Measurements from ENCODE around the gene CACNA2D1.
"Not testable (repeated sequence)": the region's sequence is repeated elsewhere in the genome, so short reads cannot be mapped to it uniquely, and the experiment has no call there.

The CACNA2D1 gene

DNA sequence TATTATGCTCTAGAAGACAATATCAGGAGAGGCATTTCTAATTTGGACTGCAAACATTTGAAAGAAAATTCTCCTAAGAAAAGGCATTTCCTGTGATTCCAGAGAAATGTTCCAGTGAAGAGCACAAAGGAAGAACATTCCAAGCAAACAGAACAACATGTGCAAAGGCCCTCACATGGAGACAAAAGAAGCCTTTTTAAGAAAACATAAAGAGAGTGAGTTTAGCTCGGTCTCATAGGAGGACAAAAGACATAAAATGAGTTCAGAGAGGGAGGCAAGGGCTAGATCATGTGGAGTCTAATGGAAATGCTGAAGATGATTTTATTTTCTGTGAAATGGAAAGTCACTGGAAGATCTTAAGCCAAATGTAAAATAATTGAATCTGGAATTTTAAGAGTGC lies 404.0 kb downstream of the CACNA2D1 start:
- DNase-seq (ENCODE audit: low read depth), result no peak

DNA sequence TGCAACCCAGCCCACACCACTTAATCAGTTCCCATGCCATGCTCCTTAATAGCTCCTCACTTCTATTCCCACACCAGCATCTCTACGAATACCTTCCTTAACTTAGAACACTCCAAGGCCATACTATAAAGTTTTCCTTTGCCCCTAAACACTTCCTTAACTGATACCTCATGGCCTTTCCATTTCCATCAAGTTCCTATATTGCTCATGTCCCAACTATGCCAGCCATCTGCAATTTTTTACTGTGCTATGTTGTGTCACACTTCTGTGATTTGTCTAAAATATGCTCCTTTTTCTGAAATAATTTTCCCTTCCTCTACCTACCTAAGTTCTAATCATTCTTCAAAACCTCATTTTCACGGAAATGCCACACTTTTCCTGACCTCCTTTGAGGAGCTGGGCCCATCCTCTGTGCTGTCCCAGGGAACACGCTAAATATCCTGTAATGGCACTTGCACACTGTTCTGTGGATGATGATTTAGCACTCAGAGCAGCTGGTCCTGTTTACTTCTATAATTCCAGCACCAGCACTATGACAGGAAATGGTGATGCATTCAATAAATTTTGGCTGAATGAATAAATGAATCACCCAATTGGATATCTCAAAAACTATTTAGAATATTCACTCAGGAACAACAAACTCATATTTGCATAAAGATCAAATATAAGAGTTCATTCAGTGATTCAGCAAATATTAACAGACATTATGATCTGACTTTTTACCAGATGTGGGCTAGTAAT lies 407.3 kb downstream of the CACNA2D1 start:
- DNase-seq (ENCODE audit: low read depth), result no peak

DNA sequence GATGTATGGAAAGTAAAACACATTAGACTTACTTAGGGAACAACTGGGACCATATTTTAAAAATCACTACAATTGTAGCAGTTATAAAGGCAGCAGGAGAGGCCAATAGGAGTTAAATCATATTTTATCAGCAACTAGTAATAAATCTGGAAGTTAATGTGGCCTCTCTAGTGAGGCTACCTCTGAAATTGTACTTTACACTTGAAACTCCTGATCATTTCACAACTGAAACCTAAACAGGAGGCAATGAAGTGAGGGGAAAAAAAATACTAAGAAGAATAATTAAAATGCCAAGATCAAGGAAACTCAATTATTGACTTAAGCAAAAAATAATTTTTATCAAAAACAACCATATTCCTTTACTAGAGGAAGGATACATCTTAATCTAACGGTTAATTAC lies 408.1 kb downstream of the CACNA2D1 start:
- no peak for DNase-seq (ENCODE audit: low read depth)

DNA sequence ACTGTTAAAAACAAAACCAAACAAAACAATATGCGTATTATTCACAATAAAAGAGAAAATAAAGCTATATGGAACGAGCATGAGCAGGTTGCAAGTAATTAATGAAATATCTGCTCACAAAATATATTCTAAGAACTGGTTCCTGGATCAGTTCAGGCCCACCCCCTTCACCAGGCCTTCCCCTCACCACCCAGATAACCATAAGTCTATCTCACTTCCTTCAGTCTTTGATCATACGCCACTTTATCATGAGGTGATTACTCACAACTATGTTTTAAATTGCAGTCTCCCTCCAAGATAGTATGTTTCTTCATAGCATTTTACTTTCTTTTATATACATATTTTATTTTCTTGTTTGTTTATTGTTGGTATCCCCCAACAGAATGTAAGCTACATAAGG lies 410.7 kb downstream of the CACNA2D1 start:
- no peak for DNase-seq (ENCODE audit: low read depth)

DNA sequence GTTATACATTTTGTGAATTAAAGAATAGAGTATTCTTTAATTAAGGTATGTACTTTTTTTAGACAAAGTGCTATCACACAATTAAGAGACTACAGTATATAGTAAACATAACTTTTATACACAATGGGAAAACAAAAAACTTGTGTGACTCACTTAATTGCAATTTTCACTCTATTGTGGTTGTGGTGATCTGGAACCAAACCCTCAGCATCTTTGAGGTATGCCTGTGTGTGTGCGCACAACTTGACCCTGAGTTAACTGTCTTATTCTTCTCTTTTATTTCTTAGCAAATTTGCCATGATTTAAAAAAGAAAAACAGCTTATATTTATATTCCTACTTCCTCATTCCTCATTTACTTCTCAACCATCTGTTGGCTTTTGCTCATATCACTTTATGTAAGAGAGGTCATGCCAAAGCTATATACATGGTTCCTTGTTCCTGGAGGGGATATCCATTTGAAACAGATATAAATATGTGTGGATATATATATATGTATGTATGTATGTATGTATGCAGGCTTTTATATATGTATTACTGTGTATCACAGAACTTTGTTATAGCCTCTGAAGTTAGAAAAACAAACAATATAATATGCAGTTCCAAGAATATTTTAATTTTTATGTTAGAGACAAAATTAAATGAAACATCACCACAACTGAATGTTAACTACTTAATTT lies 414.2 kb downstream of the CACNA2D1 start:
- no peak for DNase-seq (ENCODE audit: low read depth)

DNA sequence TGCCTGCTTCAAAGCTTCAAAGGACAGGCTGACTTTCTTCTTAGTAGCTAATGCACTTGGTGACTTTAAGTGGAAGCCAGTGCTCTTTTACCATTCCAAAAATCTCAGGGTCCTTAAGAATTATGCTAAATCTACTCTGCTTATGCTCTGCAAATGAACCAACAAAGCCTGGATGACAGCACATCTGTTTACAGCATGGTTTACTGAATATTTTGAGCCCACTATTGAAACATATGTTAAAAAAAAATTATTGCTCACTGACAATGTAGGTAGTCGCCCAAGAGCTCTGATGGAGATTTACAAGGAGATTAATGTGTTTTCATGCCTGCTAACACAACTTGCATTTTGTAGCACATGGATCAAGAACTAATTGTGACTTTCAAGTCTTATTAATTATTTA lies 415.5 kb downstream of the CACNA2D1 start:
- DNase-seq (ENCODE audit: low read depth), result no peak

DNA sequence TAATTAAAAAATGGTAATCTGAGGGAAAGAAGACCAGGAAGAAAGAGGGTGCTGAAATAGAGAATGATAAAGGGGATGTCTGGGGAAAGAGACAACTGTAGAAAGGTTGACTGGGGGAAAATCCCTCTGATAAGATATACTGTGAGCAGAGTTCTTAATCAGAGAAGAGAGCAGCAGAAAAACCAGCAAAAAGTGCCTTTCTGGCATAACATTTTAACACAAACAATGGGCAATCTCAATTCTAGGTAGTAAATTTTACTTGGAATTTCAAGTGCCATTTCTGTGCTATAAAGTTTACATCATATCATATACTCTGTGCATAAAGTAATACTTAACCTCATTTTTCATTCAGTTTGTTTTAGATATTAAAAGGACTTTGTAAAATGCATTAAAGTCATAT lies 421.9 kb downstream of the CACNA2D1 start:
- no peak for DNase-seq (ENCODE audit: low read depth)

DNA sequence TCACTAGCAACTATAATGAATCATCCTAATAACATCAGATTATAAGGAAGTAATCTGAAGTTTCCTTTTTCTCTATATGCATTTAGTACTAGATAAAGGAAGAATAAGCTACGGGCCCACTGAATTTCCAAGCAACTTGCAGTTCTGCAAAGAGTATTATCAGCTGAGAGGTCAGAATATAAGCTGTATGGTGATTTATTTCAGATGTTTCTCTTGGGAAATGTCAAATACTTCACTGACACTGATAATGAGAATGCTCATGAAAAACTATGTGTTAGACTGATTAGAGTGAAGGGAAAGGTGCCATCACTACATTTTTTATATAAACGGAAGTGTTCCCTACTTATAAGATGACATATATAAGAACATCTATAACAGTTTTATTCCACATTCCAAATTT lies 422.5 kb downstream of the CACNA2D1 start:
- no peak for DNase-seq (ENCODE audit: low read depth)

DNA sequence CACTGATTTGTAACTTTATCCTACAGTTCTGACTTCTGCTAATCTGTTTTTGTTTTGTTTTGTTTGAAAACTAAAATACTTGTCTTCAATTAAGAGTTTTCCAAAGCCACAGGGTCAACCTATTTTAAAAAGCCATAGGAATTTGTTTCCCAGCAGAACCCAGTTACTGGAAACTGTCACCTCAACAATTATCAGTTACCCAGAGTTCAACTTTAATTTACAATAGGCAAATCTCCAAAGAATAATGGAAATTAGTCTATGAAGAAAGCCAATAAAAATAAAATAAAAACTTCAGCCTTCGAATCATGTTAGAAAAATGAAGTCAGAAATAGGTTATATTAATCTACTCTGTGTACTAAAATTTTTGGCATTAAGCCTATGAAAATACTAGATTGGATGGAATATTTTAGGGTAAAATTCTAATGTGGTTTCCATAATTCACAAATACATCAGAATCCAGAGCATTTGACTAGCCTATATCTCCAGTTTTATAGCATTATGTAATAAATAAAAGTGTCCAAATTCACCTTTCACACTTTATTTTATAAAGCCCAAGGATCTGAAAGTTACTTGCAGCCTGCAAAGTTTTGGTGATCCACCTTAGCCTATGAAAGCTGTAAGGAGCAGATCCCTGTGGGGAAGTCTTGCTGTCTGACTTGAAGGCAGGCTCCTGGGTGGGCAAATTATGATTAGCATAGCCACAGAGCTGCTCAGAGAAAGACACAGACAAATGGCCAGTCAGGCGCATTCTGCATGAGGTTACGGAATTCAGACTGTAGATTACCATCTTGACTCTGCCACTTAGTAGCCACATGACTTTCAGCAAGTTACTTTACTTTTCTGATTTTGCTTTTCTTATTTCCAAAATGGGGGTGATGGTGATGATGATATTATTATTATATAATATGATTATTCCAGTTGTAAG lies 423.8 kb downstream of the CACNA2D1 start:
- DNase-seq (ENCODE audit: low read depth), result no peak

DNA sequence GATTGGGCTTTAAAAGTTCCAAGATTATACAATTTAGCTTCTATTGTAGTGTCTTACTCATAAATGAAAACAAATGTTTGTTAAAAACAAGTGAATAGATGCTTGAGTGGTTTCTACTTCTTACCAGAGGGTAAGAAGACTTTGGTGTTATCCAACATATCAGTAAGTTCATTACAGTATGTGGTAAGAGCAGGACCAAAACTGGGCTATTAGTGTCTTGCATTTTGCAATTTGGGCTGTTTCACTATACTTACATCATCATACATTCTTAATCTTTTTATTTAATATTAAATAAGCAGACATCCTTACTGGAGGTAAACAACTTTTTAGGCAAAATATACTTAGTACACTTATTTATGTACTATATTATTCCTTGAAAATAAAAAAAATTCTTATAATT lies 425.4 kb downstream of the CACNA2D1 start:
- no peak for DNase-seq (ENCODE audit: low read depth)

DNA sequence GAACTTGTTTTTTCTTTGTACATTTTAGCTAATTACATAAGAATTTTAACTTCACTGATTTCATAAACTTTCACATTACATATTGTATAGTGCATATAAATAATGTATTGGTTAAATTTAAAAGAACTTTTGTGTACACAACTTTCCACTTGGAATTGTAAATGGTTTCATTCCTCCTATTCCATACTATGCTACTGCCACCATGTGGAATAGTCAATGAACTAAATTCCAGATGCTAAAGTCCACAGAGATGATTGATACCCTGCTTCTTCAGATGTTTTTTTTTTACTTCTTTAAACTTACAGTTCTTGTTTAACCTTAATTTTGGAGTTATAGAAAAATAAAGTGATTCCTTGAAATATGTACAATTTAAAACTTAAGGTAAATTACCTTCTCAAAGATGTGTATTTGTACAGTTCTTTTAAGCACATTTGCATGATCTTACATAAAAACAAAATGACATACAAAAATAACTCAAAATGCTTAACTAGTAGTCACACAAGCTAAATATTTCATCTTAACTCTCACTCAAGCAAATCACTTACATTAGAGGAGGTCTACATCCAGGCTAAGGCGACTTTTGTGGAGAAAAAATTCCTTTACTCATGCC lies 426.1 kb downstream of the CACNA2D1 start:
- DNase-seq (ENCODE audit: low read depth), result no peak

DNA sequence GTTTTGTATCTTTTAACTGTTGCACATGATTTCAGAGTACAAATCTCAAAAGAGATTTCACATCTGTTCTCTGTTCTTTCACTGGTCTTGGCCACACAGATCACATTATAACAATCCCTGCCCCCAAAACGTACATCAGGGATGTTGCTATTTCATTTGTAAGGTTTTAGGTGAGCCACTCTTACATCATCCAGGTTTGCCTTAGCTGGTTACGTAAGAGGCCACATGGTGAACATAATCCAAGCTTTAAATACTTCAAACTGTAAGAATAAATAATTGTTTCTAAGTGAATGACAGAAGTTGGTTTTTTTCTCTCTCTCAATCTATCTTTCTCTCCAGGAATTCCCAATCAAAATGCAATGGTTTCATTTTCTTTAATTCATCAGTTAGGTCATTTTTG lies 427.8 kb downstream of the CACNA2D1 start:
- DNase-seq (ENCODE audit: low read depth), result no peak

DNA sequence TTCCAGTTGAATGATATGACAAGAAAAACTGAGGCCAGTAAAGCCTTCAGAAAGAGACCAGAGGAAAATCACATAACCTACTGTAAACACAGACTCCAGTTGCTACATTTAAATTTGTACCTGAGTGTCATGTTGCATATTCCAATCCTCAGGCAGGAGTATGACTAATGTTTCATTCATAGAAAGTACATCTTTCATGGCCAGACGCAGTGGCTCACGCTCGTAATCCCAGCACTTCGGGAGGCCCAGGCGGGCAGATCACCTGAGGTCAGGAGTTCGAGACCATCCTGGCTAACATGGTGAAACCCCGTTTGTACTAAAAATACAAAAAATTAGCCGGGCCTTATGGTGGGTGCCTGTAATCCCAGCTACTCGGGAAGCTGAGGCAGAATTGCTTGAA lies 429.0 kb downstream of the CACNA2D1 start:
- DNase-seq (ENCODE audit: low read depth), result not testable (repeated sequence)

DNA sequence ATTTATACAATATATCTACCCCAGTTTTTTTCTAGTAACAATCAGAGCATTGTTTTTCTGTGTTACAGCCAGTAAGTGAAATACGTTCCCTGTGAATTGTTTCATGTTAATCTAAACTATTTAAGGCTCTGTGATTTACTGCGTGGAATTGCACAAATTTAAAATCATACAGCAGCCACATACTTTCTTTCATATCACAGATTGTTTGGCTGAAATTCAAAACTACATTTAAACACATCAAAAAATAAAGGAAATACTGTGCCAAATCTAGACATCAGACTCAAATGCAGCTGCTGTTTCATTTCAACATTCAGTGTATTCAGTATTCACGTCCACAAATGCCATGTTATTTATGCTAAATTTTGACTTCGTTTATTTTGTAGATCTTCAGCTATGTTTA lies 431.1 kb downstream of the CACNA2D1 start:
- no peak for DNase-seq (ENCODE audit: low read depth)

DNA sequence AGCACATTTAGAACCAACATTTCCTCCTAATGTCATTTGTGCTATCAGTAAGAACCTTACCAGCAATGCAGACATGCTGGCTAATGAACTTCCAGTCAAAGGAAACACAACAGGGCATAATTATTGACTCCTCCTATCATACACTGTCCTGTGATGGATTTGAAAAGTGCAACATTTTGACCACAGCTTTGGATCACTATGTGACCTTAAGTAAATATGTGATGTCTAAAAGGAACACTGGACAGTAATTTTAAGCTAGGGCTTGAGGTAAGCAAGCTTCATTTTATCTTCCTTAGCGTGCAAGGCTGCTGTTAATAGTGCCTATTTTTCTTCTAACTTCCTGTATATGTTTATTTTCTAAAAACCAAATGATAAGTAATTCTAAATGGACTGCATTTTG lies 433.2 kb downstream of the CACNA2D1 start:
- DNase-seq (ENCODE audit: low read depth), result no peak

DNA sequence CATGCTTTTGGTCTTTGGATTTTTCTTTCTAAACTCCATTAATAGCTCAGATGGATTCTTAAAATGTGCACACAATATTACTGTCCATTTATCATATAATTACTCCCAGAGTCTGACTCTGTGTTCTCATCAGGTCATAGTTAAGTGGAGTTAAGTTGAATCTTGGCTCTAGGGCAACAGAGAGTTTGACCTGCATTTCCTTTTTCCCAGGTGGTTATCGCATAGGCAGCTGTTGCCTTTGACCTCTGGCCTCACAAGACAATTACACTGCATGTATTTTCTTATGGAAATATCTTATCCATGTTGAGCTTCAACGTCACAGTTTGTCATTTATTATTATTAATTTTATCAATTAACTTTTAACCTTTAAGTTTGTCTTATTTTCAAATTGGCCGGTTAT lies 436.3 kb downstream of the CACNA2D1 start:
- DNase-seq (ENCODE audit: low read depth), result no peak

DNA sequence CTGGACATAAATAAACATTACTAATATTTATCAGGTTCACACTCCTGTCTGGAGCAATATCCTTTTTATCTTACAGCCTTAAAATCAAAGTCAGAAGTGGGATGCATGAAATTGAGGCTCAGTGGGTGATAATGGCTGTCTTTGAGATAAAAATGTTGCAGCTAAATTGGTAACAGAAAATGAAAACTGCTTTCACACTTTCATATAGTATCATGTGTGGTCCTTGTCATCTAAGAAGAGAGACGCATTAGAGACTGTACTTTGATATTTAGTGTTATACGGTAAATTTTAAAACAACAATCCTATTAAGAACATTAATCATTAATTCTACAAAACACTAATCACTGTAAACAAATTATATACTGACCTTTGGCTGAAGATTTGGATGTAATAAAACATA lies 438.5 kb downstream of the CACNA2D1 start:
- no peak for DNase-seq (ENCODE audit: low read depth)

DNA sequence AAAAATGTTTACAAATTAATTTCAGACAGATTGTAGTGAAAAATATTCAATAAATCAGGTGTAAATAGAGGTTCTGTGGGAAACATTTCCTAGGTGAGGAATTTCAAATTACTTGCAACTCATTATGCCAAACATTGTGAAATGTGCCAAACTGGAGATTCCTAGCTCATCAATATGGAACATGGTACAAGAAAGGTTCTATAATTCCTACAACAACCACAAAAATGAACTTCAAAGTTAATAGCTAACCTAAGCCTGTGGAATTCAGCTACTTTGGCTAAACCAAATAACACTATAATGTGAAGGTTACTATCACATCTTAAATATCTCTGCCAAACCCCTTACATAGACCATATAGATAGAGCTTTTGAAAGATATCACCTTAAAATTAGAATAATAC lies 450.4 kb downstream of the CACNA2D1 start:
- DNase-seq (ENCODE audit: low read depth), result no peak

DNA sequence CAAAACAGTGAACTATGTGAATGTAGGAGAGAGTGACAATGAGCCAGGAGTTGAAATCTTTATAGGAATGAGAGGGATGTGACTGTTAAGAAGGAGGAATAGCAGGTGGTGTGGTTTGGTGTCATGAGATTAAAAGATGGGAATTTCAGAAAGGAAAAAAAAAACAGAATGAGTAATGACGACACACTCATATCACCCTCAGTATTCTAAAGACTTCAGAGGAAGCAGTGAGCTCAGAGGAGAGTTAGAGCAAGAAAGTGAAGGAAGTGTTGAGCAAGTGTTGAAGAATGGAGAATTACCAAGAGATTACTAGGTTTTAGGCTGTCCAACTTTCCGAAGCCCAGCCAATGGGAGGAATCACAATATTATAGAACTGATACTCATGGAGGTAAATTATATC lies 453.2 kb downstream of the CACNA2D1 start:
- no peak for DNase-seq (ENCODE audit: low read depth)

DNA sequence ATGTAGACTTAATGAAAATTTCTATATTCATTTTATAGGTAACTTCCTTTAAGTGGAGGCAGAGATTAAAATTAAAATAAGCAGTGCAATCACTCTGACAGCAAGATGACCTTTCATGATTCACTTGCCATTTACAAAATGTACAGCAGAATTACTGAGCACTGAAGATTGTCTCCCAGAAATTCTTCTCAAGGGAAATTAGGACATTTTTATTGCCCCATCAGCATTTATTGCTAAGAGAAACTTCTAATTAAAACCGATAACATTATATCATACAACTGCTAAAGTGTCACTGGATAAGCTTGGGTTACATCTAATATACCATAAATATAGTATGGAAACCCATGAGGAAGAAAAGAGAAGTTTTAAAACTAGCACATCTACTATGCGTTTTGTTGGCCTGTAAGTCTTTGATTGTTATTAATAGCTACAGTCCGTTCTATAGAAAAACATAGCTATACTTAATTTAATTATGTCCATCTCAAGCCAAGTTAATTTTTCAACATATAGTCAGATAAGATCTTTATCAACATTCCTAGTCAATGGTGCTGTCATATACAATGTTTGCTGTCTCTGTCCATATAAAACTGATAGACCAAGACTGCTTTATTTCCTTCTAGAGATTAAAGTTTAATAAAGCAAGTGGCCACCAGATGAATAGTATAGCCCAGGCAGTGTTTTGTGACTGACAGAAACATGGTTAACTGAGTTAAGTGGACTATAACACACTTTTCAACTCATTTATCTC lies 456.7 kb downstream of the CACNA2D1 start:
- no peak for DNase-seq (ENCODE audit: low read depth)

DNA sequence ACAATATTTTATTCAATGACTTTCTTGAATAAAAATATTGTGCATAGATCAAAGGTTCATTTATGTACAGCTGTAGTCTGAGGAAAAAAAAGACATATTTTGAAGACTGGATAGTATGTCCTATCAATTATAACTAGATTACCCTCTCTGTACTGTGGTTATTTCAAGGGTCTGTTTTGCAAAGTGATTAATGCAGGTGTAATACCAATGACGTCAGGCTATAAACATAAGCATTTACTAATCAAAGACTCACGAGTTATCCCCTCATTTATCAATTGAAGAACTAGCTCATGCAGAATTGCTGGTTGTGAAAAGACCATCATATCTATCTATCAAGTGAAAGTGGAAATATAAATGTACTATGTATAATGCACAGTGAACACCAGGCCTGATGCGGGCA lies 460.2 kb downstream of the CACNA2D1 start:
- no peak for DNase-seq (ENCODE audit: low read depth)

DNA sequence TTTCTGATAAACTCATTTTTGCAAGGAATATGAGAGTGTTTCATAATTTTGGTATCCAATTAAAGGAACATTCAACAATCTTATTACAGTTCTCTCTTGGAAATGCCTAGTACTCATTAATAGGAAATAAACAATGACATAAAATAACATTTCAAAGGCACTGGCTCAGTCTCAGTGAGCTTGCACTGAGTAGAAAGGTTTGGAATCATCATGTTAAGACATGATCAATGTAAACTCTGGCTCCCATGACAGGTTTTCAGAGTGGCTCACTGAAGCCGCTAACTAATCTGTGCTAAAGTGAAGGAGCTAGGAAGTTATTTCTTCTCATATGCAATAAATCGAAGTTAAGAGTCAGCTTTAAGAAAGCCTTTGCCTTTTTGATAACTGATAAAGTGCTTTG lies 470.5 kb downstream of the CACNA2D1 start:
- no peak for DNase-seq (ENCODE audit: low read depth)
